Activated naive CD4-positive, alpha-beta T cell treated with anti-CD3 and anti-CD28 coated beads, Interleukin-2, amount 50 U/mL, for 24 hours (primary cell): ENCODE results near the gene ALDH6A1.

Experiments used
- H3K27ac Mint-ChIP-seq: one replicate; pipeline ENCODE4 v1.8.0; 2021; ENCODE audit warnings: mild to moderate bottlenecking, mixed read lengths
- H3K27me3 Mint-ChIP-seq: one replicate; pipeline ENCODE4 v1.8.0; 2021; ENCODE audit warnings: mixed read lengths
- H3K36me3 Mint-ChIP-seq: one replicate; pipeline ENCODE4 v1.8.0; 2021; ENCODE audit warnings: mixed read lengths
- H3K4me1 Mint-ChIP-seq: one replicate; pipeline ENCODE4 v1.8.0; 2021; ENCODE audit warnings: mixed read lengths
- H3K4me3 Mint-ChIP-seq: one replicate; pipeline ENCODE4 v1.8.0; 2021; ENCODE audit warnings: mild to moderate bottlenecking, mixed read lengths
- H3K9me3 Mint-ChIP-seq: one replicate; pipeline ENCODE4 v1.8.0; 2021; ENCODE audit warnings: mixed read lengths

ALDH6A1 gene

GRCh38 chr14:74077401-74077800 is 6.9 kb downstream of the ALDH6A1 start:
- Mint-ChIP-seq H3K4me1 (no peaks in the 10 kb centered on the region), H3K27me3 (no peaks in the 10 kb centered on the region), H3K9me3 (no peaks in the 10 kb centered on the region), H3K36me3 (no peaks in the 10 kb centered on the region), H3K27ac (no peak overlapping the region), H3K4me3 (no peak overlapping the region)

- H3K27ac Mint-ChIP-seq, result no peak overlapping the region
Observed at GRCh38 chr14:74065746-74066575, 18.3 kb downstream of the ALDH6A1 start.

GRCh38 chr14:74064883-74065282 is 19.4 kb downstream of the ALDH6A1 start:
- H3K4me3 Mint-ChIP-seq, result no peak overlapping the region
- no peaks in the 10 kb centered on the region for H3K27me3 Mint-ChIP-seq
- H3K9me3 Mint-ChIP-seq, result no peaks in the 10 kb centered on the region
- H3K4me1 Mint-ChIP-seq, result no peaks in the 10 kb centered on the region
- H3K27ac Mint-ChIP-seq, result no peak overlapping the region
- H3K36me3 Mint-ChIP-seq, result peaks cover 11% of the 10 kb centered on the region

More at GRCh38 chr14:74065746-74066575, 18.3 kb downstream of the ALDH6A1 start:
- Mint-ChIP-seq H3K4me3 (no peak overlapping the region), H3K27me3 (no peaks in the 10 kb centered on the region), H3K9me3 (no peaks in the 10 kb centered on the region), H3K4me1 (no peaks in the 10 kb centered on the region), H3K36me3 (peaks cover 8% of the 10 kb centered on the region)

GRCh38 chr14:74064426-74064825 is 19.8 kb downstream of the ALDH6A1 start:
- no peaks in the 10 kb centered on the region for H3K9me3 Mint-ChIP-seq
- H3K4me3 Mint-ChIP-seq, result no peak overlapping the region
- peaks cover 11% of the 10 kb centered on the region for H3K36me3 Mint-ChIP-seq
- no peaks in the 10 kb centered on the region for H3K4me1 Mint-ChIP-seq
- no peak overlapping the region for H3K27ac Mint-ChIP-seq
- no peaks in the 10 kb centered on the region for H3K27me3 Mint-ChIP-seq

- H3K27me3 Mint-ChIP-seq, result no peaks in the 10 kb centered on the region
- H3K4me3 Mint-ChIP-seq, result no peak overlapping the region
- no peaks in the 10 kb centered on the region for H3K4me1 Mint-ChIP-seq
- no peaks in the 10 kb centered on the region for H3K9me3 Mint-ChIP-seq
- H3K36me3 Mint-ChIP-seq, result peaks cover 11% of the 10 kb centered on the region
- no peak overlapping the region for H3K27ac Mint-ChIP-seq
Observed at GRCh38 chr14:74062809-74063150, 21.5 kb downstream of the ALDH6A1 start.

- Mint-ChIP-seq H3K27ac (peak overlapping the region; percentile 14), H3K36me3 (peaks cover 3% of the 10 kb centered on the region), H3K27me3 (no peaks in the 10 kb centered on the region), H3K4me1 (no peaks in the 10 kb centered on the region), H3K9me3 (no peaks in the 10 kb centered on the region), H3K4me3 (no peak overlapping the region)
Observed at GRCh38 chr14:74049876-74050495, 34.3 kb downstream of the ALDH6A1 start.

GRCh38 chr14:74048281-74048680 is 36.0 kb downstream of the ALDH6A1 start:
- Mint-ChIP-seq H3K9me3 (no peaks in the 10 kb centered on the region), H3K27ac (no peak overlapping the region), H3K4me3 (no peak overlapping the region), H3K36me3 (peaks cover 3% of the 10 kb centered on the region), H3K27me3 (no peaks in the 10 kb centered on the region), H3K4me1 (no peaks in the 10 kb centered on the region)

GRCh38 chr14:74045522-74045921 is 38.7 kb downstream of the ALDH6A1 start:
- no peak overlapping the region for H3K27ac Mint-ChIP-seq
- H3K36me3 Mint-ChIP-seq, result peaks cover 3% of the 10 kb centered on the region
- H3K9me3 Mint-ChIP-seq, result no peaks in the 10 kb centered on the region
- H3K4me3 Mint-ChIP-seq, result no peak overlapping the region
- H3K4me1 Mint-ChIP-seq, result no peaks in the 10 kb centered on the region
- H3K27me3 Mint-ChIP-seq, result no peaks in the 10 kb centered on the region

GRCh38 chr14:74042296-74042695 is 42.0 kb downstream of the ALDH6A1 start:
- no peaks in the 10 kb centered on the region for H3K4me1 Mint-ChIP-seq
- peaks cover 2% of the 10 kb centered on the region for H3K36me3 Mint-ChIP-seq
- H3K4me3 Mint-ChIP-seq, result no peak overlapping the region
- no peaks in the 10 kb centered on the region for H3K9me3 Mint-ChIP-seq
- no peaks in the 10 kb centered on the region for H3K27me3 Mint-ChIP-seq
- H3K27ac Mint-ChIP-seq, result no peak overlapping the region

- no peaks in the 10 kb centered on the region for H3K27me3 Mint-ChIP-seq
- H3K4me3 Mint-ChIP-seq, result no peak overlapping the region
- peaks cover 3% of the 10 kb centered on the region for H3K36me3 Mint-ChIP-seq
- H3K27ac Mint-ChIP-seq, result peak overlapping the region; percentile 1
- no peaks in the 10 kb centered on the region for H3K4me1 Mint-ChIP-seq
- no peaks in the 10 kb centered on the region for H3K9me3 Mint-ChIP-seq
Observed at GRCh38 chr14:74038020-74038859, 46.0 kb downstream of the ALDH6A1 start.

GRCh38 chr14:74035556-74035955 is 48.7 kb downstream of the ALDH6A1 start:
- H3K36me3 Mint-ChIP-seq, result peaks cover 3% of the 10 kb centered on the region
- no peak overlapping the region for H3K27ac Mint-ChIP-seq
- no peak overlapping the region for H3K4me3 Mint-ChIP-seq

GRCh38 chr14:74034572-74034971 is 49.7 kb downstream of the ALDH6A1 start:
- Mint-ChIP-seq H3K36me3 (peaks cover 1% of the 10 kb centered on the region), H3K4me1 (no peaks in the 10 kb centered on the region), H3K9me3 (no peaks in the 10 kb centered on the region), H3K4me3 (no peak overlapping the region), H3K27me3 (no peaks in the 10 kb centered on the region), H3K27ac (no peak overlapping the region)

More at GRCh38 chr14:74035556-74035955, 48.7 kb downstream of the ALDH6A1 start:
- no peaks in the 10 kb centered on the region for H3K4me1 Mint-ChIP-seq
- no peaks in the 10 kb centered on the region for H3K27me3 Mint-ChIP-seq
- no peaks in the 10 kb centered on the region for H3K9me3 Mint-ChIP-seq

GRCh38 chr14:74029136-74029535 is 55.1 kb downstream of the ALDH6A1 start:
- Mint-ChIP-seq H3K4me3 (no peak overlapping the region), H3K9me3 (no peaks in the 10 kb centered on the region), H3K27ac (no peak overlapping the region), H3K27me3 (no peaks in the 10 kb centered on the region), H3K36me3 (no peaks in the 10 kb centered on the region), H3K4me1 (no peaks in the 10 kb centered on the region)

GRCh38 chr14:74022346-74022745 is 61.9 kb downstream of the ALDH6A1 start:
- Mint-ChIP-seq H3K4me3 (no peak overlapping the region), H3K27ac (no peak overlapping the region), H3K36me3 (no peaks in the 10 kb centered on the region), H3K9me3 (no peaks in the 10 kb centered on the region), H3K4me1 (peaks cover 10% of the 10 kb centered on the region), H3K27me3 (no peaks in the 10 kb centered on the region)

- H3K36me3 Mint-ChIP-seq, result no peaks in the 10 kb centered on the region
- peak overlapping the region; percentile 94 for H3K27ac Mint-ChIP-seq
- H3K4me3 Mint-ChIP-seq, result peak overlapping the region; percentile 95
Observed at GRCh38 chr14:74019408-74020137, 64.7 kb downstream of the ALDH6A1 start.

More at GRCh38 chr14:74019408-74020137, 64.7 kb downstream of the ALDH6A1 start:
- peaks cover 10% of the 10 kb centered on the region for H3K4me1 Mint-ChIP-seq
- H3K27me3 Mint-ChIP-seq, result no peaks in the 10 kb centered on the region
- H3K9me3 Mint-ChIP-seq, result no peaks in the 10 kb centered on the region
